Naive thymus-derived CD4-positive, alpha-beta T cell (primary cell): ENCODE measurements around the gene PTCH2. TPM values are rescaled to one million over a fixed set of nuclear protein-coding genes. Genes with fewer than 3 reads are reported as not detected.

ENCODE experiments used
- ATAC-seq: fragments of 150-1000 bp; cut with Tn5 transposase; 2 replicates; pipeline ENCODE4 v1.10.0; 2021; ENCODE audit warnings: mild to moderate bottlenecking, moderate library complexity
- CTCF ChIA-PET: fragments of 350-600 bp; sonication (Branson Sonifier 250); formaldehyde crosslinking; loops from one replicate; lab custom pipeline; 2021; ENCODE audit warnings: antibody characterized with exemption; lab: Charles Lee
- POLR2A ChIA-PET: fragments of 350-600 bp; sonication (Branson Sonifier 250); formaldehyde crosslinking; loops from one replicate; lab custom pipeline; 2021; ENCODE audit warnings: antibody characterized with exemption, inconsistent platforms; lab: Charles Lee
- DNase-seq, 9 donors: peaks; one replicate each; pipeline versions ENCODE4 v3.0.0 to v3.0.0-alpha.2; 2020 to 2022; ENCODE audit warnings: mixed read lengths in 1 of 9
- H3K27ac ChIP-seq: one replicate; pipeline ENCODE4 v1.7.0; 2013; ENCODE audit warnings: mild to moderate bottlenecking, low read depth, low read length, moderate library complexity
- H3K27me3 ChIP-seq, 2 donors: one replicate each; pipeline ENCODE4 v1.7.0; 2013; ENCODE audit warnings: low read length in 2 of 2, mild to moderate bottlenecking in 2 of 2, moderate library complexity in 2 of 2; ENCODE audit not compliant: control insufficient read depth in 2 of 2, insufficient read depth in 2 of 2
- H3K36me3 ChIP-seq, 3 experiments: 1 replicate in 2 of 3; 2 replicates in 1 of 3; pipeline ENCODE4 v1.7.0; 2013; ENCODE audit warnings: low read length in 3 of 3, mild to moderate bottlenecking in 3 of 3, moderate library complexity in 1 of 3; ENCODE audit not compliant: insufficient read depth in 3 of 3, control insufficient read depth in 2 of 3
- H3K4me1 ChIP-seq, 2 donors: one replicate each; pipeline ENCODE4 v1.7.0; 2013; ENCODE audit warnings: low read length in 2 of 2, mild to moderate bottlenecking in 2 of 2, moderate library complexity in 1 of 2; ENCODE audit not compliant: control insufficient read depth in 2 of 2, insufficient read depth in 2 of 2
- H3K4me3 ChIP-seq: 2 replicates; pipeline ENCODE4 v1.7.0; 2013; ENCODE audit warnings: mild to moderate bottlenecking, low read length
- H3K9me3 ChIP-seq, 3 experiments: 1 replicate in 2 of 3; 2 replicates in 1 of 3; pipeline ENCODE4 v1.7.0; 2013; ENCODE audit warnings: low read length in 3 of 3; ENCODE audit not compliant: control insufficient read depth in 2 of 3
- H3K27ac Mint-ChIP-seq, 9 donors: one replicate each; pipeline ENCODE4 v1.8.0; 2020 to 2022; ENCODE audit warnings: mixed read lengths in 9 of 9, mild to moderate bottlenecking in 8 of 9, moderate library complexity in 5 of 9, inconsistent platforms in 2 of 9
- H3K27me3 Mint-ChIP-seq, 5 donors: one replicate each; pipeline ENCODE4 v1.8.0; 2021 to 2022; ENCODE audit warnings: mixed read lengths in 5 of 5, mild to moderate bottlenecking in 1 of 5
- H3K36me3 Mint-ChIP-seq, 5 donors: one replicate each; pipeline ENCODE4 v1.8.0; 2020 to 2022; ENCODE audit warnings: mixed read lengths in 5 of 5, mild to moderate bottlenecking in 3 of 5, inconsistent platforms in 1 of 5
- H3K4me1 Mint-ChIP-seq, 7 donors: one replicate each; pipeline ENCODE4 v1.8.0; 2020 to 2022; ENCODE audit warnings: mixed read lengths in 7 of 7, mild to moderate bottlenecking in 3 of 7, inconsistent platforms in 1 of 7
- H3K4me3 Mint-ChIP-seq, 10 donors: one replicate each; pipeline ENCODE4 v1.8.0; 2020 to 2022; ENCODE audit warnings: mild to moderate bottlenecking in 10 of 10, mixed read lengths in 10 of 10, moderate library complexity in 6 of 10, inconsistent platforms in 2 of 10
- H3K9me3 Mint-ChIP-seq, 11 donors: one replicate each; pipeline ENCODE4 v1.8.0; 2020 to 2022; ENCODE audit warnings: mixed read lengths in 11 of 11, mild to moderate bottlenecking in 4 of 11, inconsistent platforms in 1 of 11, moderate library complexity in 1 of 11
- intact Hi-C, 2 donors: fragments of 100-400 bp; cut with micrococcal nuclease; formaldehyde crosslinking; loops; one replicate each; pipeline ENCODE4 v1.15.1; 2023
- polyA plus RNA-seq, 2 donors: library from polyadenylated mRNA; unstranded; fragments of 300-500 nt; fragmentation: Illumina TruSeq; gene quantifications; one replicate each; pipeline ENCODE4 v1.2.3, GENCODE V29; 2021
- total RNA-seq, 6 experiments: library from RNA in 5 of 6; stranded (reverse) in 5 of 6; gene quantifications; 1 replicate in 5 of 6; 2 replicates in 1 of 6; pipeline ENCODE4 v1.2.3 and lab custom pipeline; 2021 to 2026

Gene PTCH2
- total and polyA plus RNA-seq, 7 experiments from 2014 or later: 0.06 to 2.8 (median 1.3) TPM; not detected in 1

- no peaks in the 10 kb centered on the region for H3K27me3 ChIP-seq
- CTCF ChIA-PET: interaction anchor here (0.6 to 3.0 kb wide), 11 partner anchors 8 to 797 kb away, joined by 3 to 16 read pairs (median 4); partner anchors contain the start of genes EIF2B3, RNU5D-1 and RPS8
- peaks cover 0 to 20% (median 12%) of the 10 kb centered on the region in 5 donors for H3K36me3 Mint-ChIP-seq
- peaks cover 0 to 2% (median 0%) of the 10 kb centered on the region in 11 donors for H3K9me3 Mint-ChIP-seq
- no peaks in the 10 kb centered on the region for H3K9me3 ChIP-seq
- H3K27ac Mint-ChIP-seq: peak overlapping the region; percentile 44 to 83 (median 71)
- H3K36me3 ChIP-seq: peaks cover 0 to 16% (median 0%) of the 10 kb centered on the region in 3 experiments
- intact Hi-C loops: loop anchor here (2.0 to 5.0 kb wide), 2 partner anchors 37 to 46 kb away; partner anchors contain the start of gene KIF2C (in 1 of the 2)
- H3K4me3 ChIP-seq: no peak overlapping the region
- H3K4me3 Mint-ChIP-seq: peak overlapping the region; percentile 60 to 82 (median 76)
- ATAC-seq (no peak), DNase-seq (no peak)
- peaks cover 13 to 38% (median 29%) of the 10 kb centered on the region in 7 donors for H3K4me1 Mint-ChIP-seq
- no peak overlapping the region for H3K27ac ChIP-seq
- POLR2A ChIA-PET: interaction anchor here (0.5 to 7.9 kb wide), 11 partner anchors 9 to 420 kb away, joined by 3 to 93 read pairs (median 9); partner anchors contain the start of genes BTBD19, DYNLT4, HECTD3 and PLK3
- no peaks in the 10 kb centered on the region for H3K27me3 Mint-ChIP-seq
- H3K4me1 ChIP-seq: peaks cover 20 to 25% of the 10 kb centered on the region in 2 donors
Observed at GRCh38 chr1:44785029-44785380, 58.0 kb downstream of the PTCH2 start.

GRCh38 chr1:44784094-44785028, 58.7 kb downstream of the PTCH2 start:
- no peaks in the 10 kb centered on the region for H3K27me3 Mint-ChIP-seq
- H3K4me3 ChIP-seq: peak overlapping the region; percentile 34

GRCh38 chr1:44783697-44784093, 59.4 kb downstream of the PTCH2 start:
- ATAC-seq (no peak), DNase-seq (no peak)
- Mint-ChIP-seq H3K9me3 (peaks cover 0 to 2% (median 0%) of the 10 kb centered on the region in 11 donors), H3K4me1 (peaks cover 13 to 44% (median 31%) of the 10 kb centered on the region in 7 donors), H3K4me3 (peak overlapping the region; percentile 62 to 82 (median 73)), H3K27ac (peak overlapping the region in 8 of 9 donors; percentile 19 to 77 (median 58)), H3K27me3 (no peaks in the 10 kb centered on the region), H3K36me3 (peaks cover 0 to 26% (median 13%) of the 10 kb centered on the region in 5 donors)
- POLR2A ChIA-PET: interaction anchor here (0.6 to 7.9 kb wide), 11 partner anchors 8 to 800 kb away, joined by 3 to 93 read pairs (median 5); partner anchors contain the start of genes BTBD19, DYNLT4, PLK3 and RNU5D-1
- intact Hi-C loops: loop anchor here in 1 of 2 donors (1.0 to 2.0 kb wide), 2 partner anchors 8 to 45 kb away; partner anchors contain the start of genes KIF2C and RPS8
- Histone ChIP-seq H3K4me3 (peak overlapping the region; percentile 9), H3K27me3 (no peaks in the 10 kb centered on the region), H3K9me3 (no peaks in the 10 kb centered on the region), H3K27ac (peak overlapping the region; percentile 63), H3K4me1 (peaks cover 20 to 25% of the 10 kb centered on the region in 2 donors), H3K36me3 (peaks cover 0 to 25% (median 0%) of the 10 kb centered on the region in 3 experiments)
- CTCF ChIA-PET: interaction anchor here (1.0 to 3.0 kb wide), 6 partner anchors 9 to 56 kb away, joined by 3 to 16 read pairs (median 6); partner anchors contain the start of genes PLK3, RNU5D-1 and RPS8

More at GRCh38 chr1:44784094-44785028, 58.7 kb downstream of the PTCH2 start:
- Mint-ChIP-seq H3K36me3 (peaks cover 0 to 21% (median 13%) of the 10 kb centered on the region in 5 donors), H3K4me3 (peak overlapping the region; percentile 74 to 82 (median 76)), H3K4me1 (peaks cover 13 to 38% (median 29%) of the 10 kb centered on the region in 7 donors), H3K9me3 (peaks cover 0 to 2% (median 0%) of the 10 kb centered on the region in 11 donors), H3K27ac (peak overlapping the region; percentile 44 to 83 (median 71))
- POLR2A ChIA-PET: interaction anchor here (0.5 to 7.9 kb wide), 14 partner anchors 9 to 799 kb away, joined by 3 to 93 read pairs (median 6); partner anchors contain the start of genes BTBD19, DYNLT4, HECTD3 and PLK3
- intact Hi-C loops: loop anchor here (1.0 to 5.0 kb wide), 3 partner anchors 9 to 46 kb away; partner anchors contain the start of genes KIF2C (in 1 of the 2) and RPS8 (in 1 of the 2)
- no peaks in the 10 kb centered on the region for H3K27me3 ChIP-seq
- ATAC-seq: peak; percentile 33
- peaks cover 20 to 25% of the 10 kb centered on the region in 2 donors for H3K4me1 ChIP-seq
- DNase-seq: peak in 2 of 9 donors; percentile 30 to 32
- no peaks in the 10 kb centered on the region for H3K9me3 ChIP-seq
- peak overlapping the region; percentile 63 for H3K27ac ChIP-seq
- H3K36me3 ChIP-seq: peaks cover 0 to 18% (median 0%) of the 10 kb centered on the region in 3 experiments
- CTCF ChIA-PET: interaction anchor here (0.6 to 3.0 kb wide), 10 partner anchors 9 to 798 kb away, joined by 3 to 16 read pairs (median 5); partner anchors contain the start of genes EIF2B3, RNU5D-1 and RPS8

- Mint-ChIP-seq H3K4me1 (peaks cover 29 to 59% (median 47%) of the 10 kb centered on the region in 7 donors), H3K27me3 (no peaks in the 10 kb centered on the region), H3K36me3 (peaks cover 8 to 53% (median 24%) of the 10 kb centered on the region in 5 donors), H3K27ac (no peak overlapping the region), H3K4me3 (no peak overlapping the region), H3K9me3 (peaks cover 0 to 2% (median 0%) of the 10 kb centered on the region in 11 donors)
- DNase-seq (no peak), ATAC-seq (no peak)
- no peaks in the 10 kb centered on the region for H3K9me3 ChIP-seq
- peaks cover 0 to 47% (median 7%) of the 10 kb centered on the region in 3 experiments for H3K36me3 ChIP-seq
- H3K4me3 ChIP-seq: no peak overlapping the region
- no peaks in the 10 kb centered on the region for H3K27me3 ChIP-seq
- H3K27ac ChIP-seq: no peak overlapping the region
- ChIA-PET CTCF (interaction anchor here (1.2 kb wide), 1 partner anchor 63 kb away, joined by 3 read pairs; no protein-coding TSS in a partner anchor), POLR2A (interaction anchor here (0.9 to 1.4 kb wide), 3 partner anchors 10 to 30 kb away, joined by 3 to 4 read pairs (median 4); no protein-coding TSS in a partner anchor)
- intact Hi-C loops: no loop called here
- H3K4me1 ChIP-seq: peaks cover 22 to 36% of the 10 kb centered on the region in 2 donors
Observed at GRCh38 chr1:44780583-44781121, 62.4 kb downstream of the PTCH2 start.

- DNase-seq (no peak), ATAC-seq (no peak)
- no peaks in the 10 kb centered on the region for H3K27me3 Mint-ChIP-seq
- no peak overlapping the region for H3K27ac ChIP-seq
- H3K36me3 Mint-ChIP-seq: peaks cover 8 to 53% (median 24%) of the 10 kb centered on the region in 5 donors
- H3K36me3 ChIP-seq: peaks cover 0 to 47% (median 7%) of the 10 kb centered on the region in 3 experiments
- intact Hi-C loops: loop anchor here in 1 of 2 donors (10.0 kb wide), 1 partner anchor 906 kb away; the partner anchor contains the start of genes GPBP1L1 and TMEM69
- ChIA-PET POLR2A (interaction anchor here (0.6 to 5.5 kb wide), 6 partner anchors 18 to 261 kb away, joined by 3 to 63 read pairs (median 3); partner anchors contain the start of gene RNU5D-1), CTCF (no interaction called here)
- no peaks in the 10 kb centered on the region for H3K27me3 ChIP-seq
- H3K4me1 ChIP-seq: peaks cover 10 to 27% of the 10 kb centered on the region in 2 donors
- no peaks in the 10 kb centered on the region for H3K9me3 Mint-ChIP-seq
- peak overlapping the region in 4 of 9 donors; percentile 3 to 74 (median 62) for H3K27ac Mint-ChIP-seq
- H3K4me3 ChIP-seq: no peak overlapping the region
- H3K4me3 Mint-ChIP-seq: peak overlapping the region in 2 of 10 donors; percentile 5 to 28
- H3K9me3 ChIP-seq: no peaks in the 10 kb centered on the region
- H3K4me1 Mint-ChIP-seq: peaks cover 26 to 54% (median 44%) of the 10 kb centered on the region in 7 donors
Observed at GRCh38 chr1:44778705-44779576, 64.1 kb downstream of the PTCH2 start.
